ENCODE data around the gene TAS1R1.

The TAS1R1 gene

GRCh38 chr1:6570987-6571386, 15.9 kb downstream of the TAS1R1 start:
- H3K27ac ChIP-seq: no peak overlapping the region
- no peaks in the 10 kb centered on the region for H3K36me3 ChIP-seq
- H3K4me3 ChIP-seq (ENCODE audit: low read depth, low read length): no peak overlapping the region
- H3K27me3 ChIP-seq (ENCODE audit: insufficient read depth, low read depth, severe bottlenecking): no peaks in the 10 kb centered on the region
- no peak for DNase-seq
- H3K9me3 ChIP-seq (ENCODE audit: severe bottlenecking): peaks cover 5% of the 10 kb centered on the region
- TF ChIP-seq CTCF (IDR thresholded peaks at IDR 0.05; ENCODE audit: low read depth, low read length): no peak

- no peak for DNase-seq
- Histone ChIP-seq H3K4me3 (ENCODE audit: low read depth, low read length) (no peak overlapping the region), H3K9me3 (ENCODE audit: severe bottlenecking) (no peaks in the 10 kb centered on the region), H3K27ac (no peak overlapping the region), H3K36me3 (no peaks in the 10 kb centered on the region), H3K27me3 (ENCODE audit: insufficient read depth, low read depth, severe bottlenecking) (no peaks in the 10 kb centered on the region)
- no peak for TF ChIP-seq CTCF (IDR thresholded peaks at IDR 0.05; ENCODE audit: low read depth, low read length)
Measured at GRCh38 chr1:6572653-6573383, 17.7 kb downstream of the TAS1R1 start.

GRCh38 chr1:6574025-6574620, 19.0 kb downstream of the TAS1R1 start:
- peak overlapping the region; percentile 34; the same call in 1 of the 2 replicates for H3K27ac ChIP-seq
- H3K4me3 ChIP-seq (ENCODE audit: low read depth, low read length): no peak overlapping the region
- no peaks in the 10 kb centered on the region for H3K9me3 ChIP-seq (ENCODE audit: severe bottlenecking)
- H3K36me3 ChIP-seq: no peaks in the 10 kb centered on the region
- no peak for DNase-seq
- H3K27me3 ChIP-seq (ENCODE audit: insufficient read depth, low read depth, severe bottlenecking): no peaks in the 10 kb centered on the region
- TF ChIP-seq CTCF (IDR thresholded peaks at IDR 0.05; ENCODE audit: low read depth, low read length): no peak

- no peaks in the 10 kb centered on the region for H3K9me3 ChIP-seq (ENCODE audit: severe bottlenecking)
- no peak for TF ChIP-seq CTCF (IDR thresholded peaks at IDR 0.05; ENCODE audit: low read depth, low read length)
Measured at GRCh38 chr1:6574818-6575217, 19.7 kb downstream of the TAS1R1 start.

GRCh38 chr1:6577831-6578525, 22.9 kb downstream of the TAS1R1 start:
- no peaks in the 10 kb centered on the region for H3K27me3 ChIP-seq (ENCODE audit: insufficient read depth, low read depth, severe bottlenecking)
- H3K27ac ChIP-seq: no peak overlapping the region
- no peak for DNase-seq
- H3K36me3 ChIP-seq: peaks cover 23% of the 10 kb centered on the region
- TF ChIP-seq CTCF (IDR thresholded peaks at IDR 0.05; ENCODE audit: low read depth, low read length): no peak
- H3K4me3 ChIP-seq (ENCODE audit: low read depth, low read length): no peak overlapping the region
- H3K9me3 ChIP-seq (ENCODE audit: severe bottlenecking): no peaks in the 10 kb centered on the region

More at GRCh38 chr1:6574818-6575217, 19.7 kb downstream of the TAS1R1 start:
- no peak for DNase-seq
- H3K27me3 ChIP-seq (ENCODE audit: insufficient read depth, low read depth, severe bottlenecking): no peaks in the 10 kb centered on the region
- H3K36me3 ChIP-seq: no peaks in the 10 kb centered on the region
- no peak overlapping the region for H3K4me3 ChIP-seq (ENCODE audit: low read depth, low read length)
- H3K27ac ChIP-seq: no peak overlapping the region
